ENCODE data around the gene VASH1. TPM values are rescaled to one million over a fixed set of nuclear protein-coding genes. Genes with fewer than 3 reads are reported as not detected.

Gene VASH1
- total and polyA plus RNA-seq, 2 experiments from 2014 or later, result 0.78 to 2.8 TPM

DNA sequence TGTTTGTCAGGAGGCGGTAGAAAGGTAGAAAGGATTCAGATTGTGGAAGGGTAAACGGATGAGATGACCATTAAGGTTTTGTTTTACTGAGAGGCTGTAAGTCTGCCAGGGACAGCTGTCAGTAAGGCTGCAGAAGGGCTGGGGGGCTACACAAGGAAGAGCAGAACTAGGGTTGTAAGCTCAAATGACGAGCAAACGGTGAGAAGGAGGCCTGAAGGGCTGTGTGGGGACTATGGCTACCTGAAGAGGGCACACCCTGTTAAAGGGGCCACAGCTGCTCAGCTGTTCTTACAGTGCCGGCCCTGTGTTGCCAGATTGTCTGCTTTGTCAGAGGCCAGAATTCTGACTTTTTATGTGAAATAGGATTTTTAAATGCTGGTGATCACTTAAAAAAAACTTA, 19.1 kb downstream of the VASH1 start:
- Mint-ChIP-seq H3K27ac (no peak overlapping the region), H3K4me1 (peaks cover 26% of the 10 kb centered on the region), H3K9me3 (no peaks in the 10 kb centered on the region), H3K36me3 (ENCODE audit: low read depth) (peaks cover 21% of the 10 kb centered on the region; the same call in 2 of the 3 replicates), H3K27me3 (ENCODE audit: insufficient read depth, low read depth, poor library complexity) (peaks cover 13% of the 10 kb centered on the region), H3K4me3 (no peak overlapping the region)
- DNase-seq (ENCODE audit: low spot score) (no peak), ATAC-seq (no peak)
- H3K36me3 ChIP-seq (ENCODE audit: insufficient read depth), result peaks cover 4% of the 10 kb centered on the region; the same call in 1 of the 2 replicates
- H3F3A ChIP-seq (replicated peaks; ENCODE audit: low read depth), result no peaks in the 10 kb centered on the region
- H3K79me2 ChIP-seq (replicated peaks; ENCODE audit: insufficient read depth), result no peaks in the 10 kb centered on the region
- TF ChIP-seq, protein P1, sequence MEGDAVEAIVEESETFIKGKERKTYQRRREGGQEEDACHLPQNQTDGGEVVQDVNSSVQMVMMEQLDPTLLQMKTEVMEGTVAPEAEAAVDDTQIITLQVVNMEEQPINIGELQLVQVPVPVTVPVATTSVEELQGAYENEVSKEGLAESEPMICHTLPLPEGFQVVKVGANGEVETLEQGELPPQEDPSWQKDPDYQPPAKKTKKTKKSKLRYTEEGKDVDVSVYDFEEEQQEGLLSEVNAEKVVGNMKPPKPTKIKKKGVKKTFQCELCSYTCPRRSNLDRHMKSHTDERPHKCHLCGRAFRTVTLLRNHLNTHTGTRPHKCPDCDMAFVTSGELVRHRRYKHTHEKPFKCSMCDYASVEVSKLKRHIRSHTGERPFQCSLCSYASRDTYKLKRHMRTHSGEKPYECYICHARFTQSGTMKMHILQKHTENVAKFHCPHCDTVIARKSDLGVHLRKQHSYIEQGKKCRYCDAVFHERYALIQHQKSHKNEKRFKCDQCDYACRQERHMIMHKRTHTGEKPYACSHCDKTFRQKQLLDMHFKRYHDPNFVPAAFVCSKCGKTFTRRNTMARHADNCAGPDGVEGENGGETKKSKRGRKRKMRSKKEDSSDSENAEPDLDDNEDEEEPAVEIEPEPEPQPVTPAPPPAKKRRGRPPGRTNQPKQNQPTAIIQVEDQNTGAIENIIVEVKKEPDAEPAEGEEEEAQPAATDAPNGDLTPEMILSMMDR (conservative IDR thresholded peaks at IDR 0.05; ENCODE audit: low read depth in 2 of 2), result 0 out of 4 replicates have a peak, but pooled peaks of 1 of the 2 experiments have one; percentile 14
- no peak for TF ChIP-seq STAT1 (IDR thresholded peaks at IDR 0.05; ENCODE audit: unreplicated experiment)
- TF ChIP-seq EZH2 (IDR thresholded peaks at IDR 0.05; ENCODE audit: low read depth, unreplicated experiment), result no peak
- TF ChIP-seq POLR2AphosphoS5 (IDR thresholded peaks at IDR 0.05; ENCODE audit: low read depth), result no peak
- H3K27ac ChIP-seq (ENCODE audit: low read depth), result no peak overlapping the region
- H3K4me3 ChIP-seq, result no peak overlapping the region
- H3K27me3 ChIP-seq (ENCODE audit: insufficient read depth), result no peaks in the 10 kb centered on the region
- no peaks in the 10 kb centered on the region for H3K4me1 ChIP-seq (ENCODE audit: insufficient read depth)
- no peak overlapping the region for H3K4me2 ChIP-seq
- no peak overlapping the region for H2AFZ ChIP-seq
- 0 out of 2 replicates have a peak, but pooled peaks cover 3% of the 10 kb centered on the region for H4K20me1 ChIP-seq (replicated peaks; ENCODE audit: insufficient read depth)
- no peaks in the 10 kb centered on the region for H3K9me2 ChIP-seq (ENCODE audit: insufficient read depth)

DNA sequence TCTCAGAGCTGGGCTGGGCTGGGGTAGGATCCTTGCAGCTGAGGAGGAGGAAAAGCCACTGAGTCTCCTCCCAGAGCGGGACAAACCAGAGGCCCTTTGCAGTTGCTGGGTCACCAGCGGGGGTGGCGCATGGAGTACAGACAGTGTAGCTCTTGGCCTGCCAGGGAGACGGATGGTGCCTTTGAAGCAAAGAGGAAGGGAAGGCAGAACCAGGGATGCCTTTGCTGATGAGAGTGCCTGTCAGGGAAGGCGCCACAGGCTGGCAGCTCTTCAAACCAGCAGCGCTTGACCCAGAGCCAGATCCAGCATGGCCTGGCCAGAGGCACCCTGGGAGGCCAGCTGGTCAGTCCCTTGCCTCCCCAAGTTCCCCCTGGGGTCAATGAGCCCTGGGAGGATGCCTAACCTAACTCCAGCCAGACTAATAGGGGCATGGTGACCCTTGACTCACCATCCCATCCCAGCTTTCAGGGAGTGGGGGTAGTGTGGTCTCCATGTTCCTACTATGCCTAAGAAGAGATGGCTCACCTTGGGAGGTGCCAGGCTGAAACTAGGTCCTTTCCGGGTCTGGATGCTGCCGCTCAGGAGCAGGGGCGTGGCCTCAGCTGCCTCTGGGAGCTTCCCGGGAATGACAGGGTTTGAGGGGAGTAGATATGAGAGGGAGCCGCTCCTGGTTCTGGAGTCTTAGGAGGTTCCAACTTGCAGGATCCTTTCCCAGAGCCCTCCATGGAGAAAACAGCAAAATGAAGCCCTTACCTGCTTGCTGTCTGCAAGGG, 19.8 kb downstream of the VASH1 start:
- Histone ChIP-seq H3K4me2 (no peak overlapping the region), H3K79me2 (replicated peaks; ENCODE audit: insufficient read depth) (no peaks in the 10 kb centered on the region), H2AFZ (no peak overlapping the region), H3K36me3 (ENCODE audit: insufficient read depth) (peaks cover 4% of the 10 kb centered on the region; the same call in 1 of the 2 replicates), H3K27me3 (ENCODE audit: insufficient read depth) (no peaks in the 10 kb centered on the region), H3K4me1 (ENCODE audit: insufficient read depth) (no peaks in the 10 kb centered on the region), H3K9me2 (ENCODE audit: insufficient read depth) (no peaks in the 10 kb centered on the region), H3K4me3 (no peak overlapping the region), H3F3A (replicated peaks; ENCODE audit: low read depth) (no peaks in the 10 kb centered on the region), H3K27ac (ENCODE audit: low read depth) (no peak overlapping the region), H4K20me1 (replicated peaks; ENCODE audit: insufficient read depth) (0 out of 2 replicates have a peak, but pooled peaks cover 3% of the 10 kb centered on the region)
- H3K27me3 Mint-ChIP-seq (ENCODE audit: insufficient read depth, low read depth, poor library complexity), result peaks cover 13% of the 10 kb centered on the region
- H3K4me1 Mint-ChIP-seq, result peaks cover 24% of the 10 kb centered on the region
- ATAC-seq, result no peak
- no peaks in the 10 kb centered on the region for H3K9me3 Mint-ChIP-seq
- no peak for DNase-seq (ENCODE audit: low spot score)
- H3K4me3 Mint-ChIP-seq, result no peak overlapping the region
- peaks cover 21% of the 10 kb centered on the region; the same call in 2 of the 3 replicates for H3K36me3 Mint-ChIP-seq (ENCODE audit: low read depth)
- H3K27ac Mint-ChIP-seq, result no peak overlapping the region
- no peak for TF ChIP-seq EZH2 (IDR thresholded peaks at IDR 0.05; ENCODE audit: low read depth, unreplicated experiment)
- no peak for TF ChIP-seq ZNF331 (CRISPR knock-in tag; IDR thresholded peaks at IDR 0.05; ENCODE audit: low read depth)
- no peak for TF ChIP-seq ZNF114 (CRISPR knock-in tag; IDR thresholded peaks at IDR 0.05)
- TF ChIP-seq NANOG (IDR thresholded peaks at IDR 0.05; ENCODE audit: borderline replicate concordance), result no peak
- TF ChIP-seq, protein P2, sequence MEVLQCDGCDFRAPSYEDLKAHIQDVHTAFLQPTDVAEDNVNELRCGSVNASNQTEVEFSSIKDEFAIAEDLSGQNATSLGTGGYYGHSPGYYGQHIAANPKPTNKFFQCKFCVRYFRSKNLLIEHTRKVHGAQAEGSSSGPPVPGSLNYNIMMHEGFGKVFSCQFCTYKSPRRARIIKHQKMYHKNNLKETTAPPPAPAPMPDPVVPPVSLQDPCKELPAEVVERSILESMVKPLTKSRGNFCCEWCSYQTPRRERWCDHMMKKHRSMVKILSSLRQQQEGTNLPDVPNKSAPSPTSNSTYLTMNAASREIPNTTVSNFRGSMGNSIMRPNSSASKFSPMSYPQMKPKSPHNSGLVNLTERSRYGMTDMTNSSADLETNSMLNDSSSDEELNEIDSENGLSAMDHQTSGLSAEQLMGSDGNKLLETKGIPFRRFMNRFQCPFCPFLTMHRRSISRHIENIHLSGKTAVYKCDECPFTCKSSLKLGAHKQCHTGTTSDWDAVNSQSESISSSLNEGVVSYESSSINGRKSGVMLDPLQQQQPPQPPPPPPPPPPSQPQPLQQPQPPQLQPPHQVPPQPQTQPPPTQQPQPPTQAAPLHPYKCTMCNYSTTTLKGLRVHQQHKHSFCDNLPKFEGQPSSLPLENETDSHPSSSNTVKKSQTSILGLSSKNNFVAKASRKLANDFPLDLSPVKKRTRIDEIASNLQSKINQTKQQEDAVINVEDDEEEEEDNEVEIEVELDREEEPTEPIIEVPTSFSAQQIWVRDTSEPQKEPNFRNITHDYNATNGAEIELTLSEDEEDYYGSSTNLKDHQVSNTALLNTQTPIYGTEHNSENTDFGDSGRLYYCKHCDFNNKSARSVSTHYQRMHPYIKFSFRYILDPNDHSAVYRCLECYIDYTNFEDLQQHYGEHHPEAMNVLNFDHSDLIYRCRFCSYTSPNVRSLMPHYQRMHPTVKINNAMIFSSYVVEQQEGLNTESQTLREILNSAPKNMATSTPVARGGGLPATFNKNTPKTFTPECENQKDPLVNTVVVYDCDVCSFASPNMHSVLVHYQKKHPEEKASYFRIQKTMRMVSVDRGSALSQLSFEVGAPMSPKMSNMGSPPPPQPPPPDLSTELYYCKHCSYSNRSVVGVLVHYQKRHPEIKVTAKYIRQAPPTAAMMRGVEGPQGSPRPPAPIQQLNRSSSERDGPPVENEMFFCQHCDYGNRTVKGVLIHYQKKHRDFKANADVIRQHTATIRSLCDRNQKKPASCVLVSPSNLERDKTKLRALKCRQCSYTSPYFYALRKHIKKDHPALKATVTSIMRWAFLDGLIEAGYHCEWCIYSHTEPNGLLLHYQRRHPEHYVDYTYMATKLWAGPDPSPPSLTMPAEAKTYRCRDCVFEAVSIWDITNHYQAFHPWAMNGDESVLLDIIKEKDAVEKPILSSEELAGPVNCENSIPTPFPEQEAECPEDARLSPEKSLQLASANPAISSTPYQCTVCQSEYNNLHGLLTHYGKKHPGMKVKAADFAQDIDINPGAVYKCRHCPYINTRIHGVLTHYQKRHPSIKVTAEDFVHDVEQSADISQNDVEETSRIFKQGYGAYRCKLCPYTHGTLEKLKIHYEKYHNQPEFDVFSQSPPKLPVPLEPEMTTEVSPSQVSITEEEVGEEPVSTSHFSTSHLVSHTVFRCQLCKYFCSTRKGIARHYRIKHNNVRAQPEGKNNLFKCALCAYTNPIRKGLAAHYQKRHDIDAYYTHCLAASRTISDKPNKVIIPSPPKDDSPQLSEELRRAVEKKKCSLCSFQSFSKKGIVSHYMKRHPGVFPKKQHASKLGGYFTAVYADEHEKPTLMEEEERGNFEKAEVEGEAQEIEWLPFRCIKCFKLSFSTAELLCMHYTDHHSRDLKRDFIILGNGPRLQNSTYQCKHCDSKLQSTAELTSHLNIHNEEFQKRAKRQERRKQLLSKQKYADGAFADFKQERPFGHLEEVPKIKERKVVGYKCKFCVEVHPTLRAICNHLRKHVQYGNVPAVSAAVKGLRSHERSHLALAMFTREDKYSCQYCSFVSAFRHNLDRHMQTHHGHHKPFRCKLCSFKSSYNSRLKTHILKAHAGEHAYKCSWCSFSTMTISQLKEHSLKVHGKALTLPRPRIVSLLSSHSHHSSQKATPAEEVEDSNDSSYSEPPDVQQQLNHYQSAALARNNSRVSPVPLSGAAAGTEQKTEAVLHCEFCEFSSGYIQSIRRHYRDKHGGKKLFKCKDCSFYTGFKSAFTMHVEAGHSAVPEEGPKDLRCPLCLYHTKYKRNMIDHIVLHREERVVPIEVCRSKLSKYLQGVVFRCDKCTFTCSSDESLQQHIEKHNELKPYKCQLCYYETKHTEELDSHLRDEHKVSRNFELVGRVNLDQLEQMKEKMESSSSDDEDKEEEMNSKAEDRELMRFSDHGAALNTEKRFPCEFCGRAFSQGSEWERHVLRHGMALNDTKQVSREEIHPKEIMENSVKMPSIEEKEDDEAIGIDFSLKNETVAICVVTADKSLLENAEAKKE (CRISPR knock-in tag; IDR thresholded peaks at IDR 0.05), result no peak
- TF ChIP-seq STAT1 (IDR thresholded peaks at IDR 0.05; ENCODE audit: unreplicated experiment), result no peak
- TF ChIP-seq EZH2phosphoT487 (IDR thresholded peaks at IDR 0.05; ENCODE audit: unreplicated experiment), result no peak
- no peak for TF ChIP-seq POLR2AphosphoS5 (IDR thresholded peaks at IDR 0.05; ENCODE audit: low read depth)
- no peak for TF ChIP-seq JUNB (IDR thresholded peaks at IDR 0.05; ENCODE audit: unreplicated experiment)
- TF ChIP-seq, protein P3, sequence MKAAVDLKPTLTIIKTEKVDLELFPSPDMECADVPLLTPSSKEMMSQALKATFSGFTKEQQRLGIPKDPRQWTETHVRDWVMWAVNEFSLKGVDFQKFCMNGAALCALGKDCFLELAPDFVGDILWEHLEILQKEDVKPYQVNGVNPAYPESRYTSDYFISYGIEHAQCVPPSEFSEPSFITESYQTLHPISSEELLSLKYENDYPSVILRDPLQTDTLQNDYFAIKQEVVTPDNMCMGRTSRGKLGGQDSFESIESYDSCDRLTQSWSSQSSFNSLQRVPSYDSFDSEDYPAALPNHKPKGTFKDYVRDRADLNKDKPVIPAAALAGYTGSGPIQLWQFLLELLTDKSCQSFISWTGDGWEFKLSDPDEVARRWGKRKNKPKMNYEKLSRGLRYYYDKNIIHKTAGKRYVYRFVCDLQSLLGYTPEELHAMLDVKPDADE (IDR thresholded peaks at IDR 0.05), result no peak
